Lung (tissue), 12 donors: Measurements from ENCODE around the gene NPAS3. TPM values are rescaled to one million over a fixed set of nuclear protein-coding genes. Genes with fewer than 3 reads are reported as not detected.

Experiments
- ATAC-seq: fragments of 200-7000 bp; cut with Tn5 transposase; one replicate; pipeline ENCODE4 v1.9.1; 2020; ENCODE audit warnings: moderate number of reproducible peaks; ENCODE audit not compliant: insufficient read depth, low FRiP score
- DNase-seq, 3 donors: peaks; one replicate each; pipeline ENCODE4 v3.0.0-alpha.2; 2013 to 2017
- H3K27ac ChIP-seq, 2 donors: one replicate each; pipeline ENCODE4 v1.5.1; 2013; ENCODE audit warnings: mild to moderate bottlenecking in 2 of 2, moderate library complexity in 2 of 2, control low read depth in 1 of 2, inconsistent platforms in 1 of 2, low read depth in 1 of 2, low read length in 1 of 2
- H3K27me3 ChIP-seq, 3 donors: one replicate each; pipeline ENCODE4 v1.5.1; 2013; ENCODE audit warnings: low read length in 2 of 3; ENCODE audit not compliant: control insufficient read depth in 3 of 3, insufficient read depth in 3 of 3
- H3K36me3 ChIP-seq, 4 donors: one replicate each; pipeline ENCODE4 v1.5.1; 2013; ENCODE audit warnings: low read length in 4 of 4, mild to moderate bottlenecking in 1 of 4, moderate library complexity in 1 of 4; ENCODE audit not compliant: control insufficient read depth in 4 of 4, insufficient read depth in 4 of 4
- H3K4me1 ChIP-seq, 5 donors: one replicate each; pipeline ENCODE4 v1.5.1; 2013; ENCODE audit warnings: low read length in 5 of 5, mild to moderate bottlenecking in 2 of 5, moderate library complexity in 1 of 5; ENCODE audit not compliant: control insufficient read depth in 5 of 5, insufficient read depth in 5 of 5
- H3K4me3 ChIP-seq: one replicate; pipeline ENCODE4 v1.5.1; 2013; ENCODE audit warnings: mild to moderate bottlenecking, control low read depth, moderate library complexity
- H3K9ac ChIP-seq, 2 donors: one replicate each; pipeline ENCODE4 v1.5.1; 2013; ENCODE audit warnings: low read length in 2 of 2, control low read depth in 1 of 2; ENCODE audit not compliant: insufficient read depth in 1 of 2
- H3K9me3 ChIP-seq, 4 donors: one replicate each; pipeline ENCODE4 v1.5.1; 2013; ENCODE audit warnings: low read length in 3 of 4, mild to moderate bottlenecking in 1 of 4, moderate library complexity in 1 of 4; ENCODE audit not compliant: control insufficient read depth in 4 of 4, insufficient read depth in 3 of 4
- CTCF ChIP-seq: IDR thresholded peaks from 2 replicates; pipeline ENCODE4 v1.5.1; 2012; ENCODE audit warnings: mild to moderate bottlenecking; ENCODE audit errors: control extremely low read depth, extremely low read depth
- WGBS, 2 donors: extraction: QIAGEN DNeasy Blood & Tissue Kit; methylation state at CpG; one replicate each; pipeline ENCODE4 v1.1.7; 2013; 5-methylcytosine and 5-hydroxymethylcytosine counted together
- polyA plus RNA-seq, 2 donors: library from polyadenylated mRNA; stranded (reverse); fragments of 200-250 nt; gene quantifications; one replicate each; pipeline ENCODE4 v1.2.1, GENCODE V29; 2013
- total RNA-seq, 2 donors: library from RNA; depleted of rRNA in 1 of 2; stranded (reverse); fragments of >200 nt in 1 of 2; gene quantifications; one replicate each; pipeline ENCODE4 v1.2.1, GENCODE V29; 2014 to 2021
- donor health status: control.
- donor health status: control.
- donor health status: Bipolar disorder and iron deficiency.
- donor health status: healthy.
- donor health status: DM: yes; HTN: yes; CAD: no.

Gene NPAS3
- total and polyA plus RNA-seq, 4 donors: 0.13 to 0.48 (median 0.33) TPM

GRCh38 chr14:33709283-33709682 is 770.6 kb downstream of the NPAS3 start:
- Histone ChIP-seq H3K27ac (no peak overlapping the region), H3K27me3 (peaks cover 0 to 16% (median 0%) of the 10 kb centered on the region in 3 donors), H3K4me1 (peaks cover 0 to 10% (median 2%) of the 10 kb centered on the region in 5 donors), H3K36me3 (no peaks in the 10 kb centered on the region), H3K9me3 (peaks cover 0 to 6% (median 0%) of the 10 kb centered on the region in 4 donors), H3K4me3 (no peak overlapping the region), H3K9ac (no peak overlapping the region)
- ATAC-seq (no peak), DNase-seq (no peak)
- no peak for TF ChIP-seq CTCF
- WGBS, 2 donors: 83 to 94% methylated on average over 4 of the region's 4 CpGs

GRCh38 chr14:33709711-33710110 is 771.0 kb downstream of the NPAS3 start:
- Histone ChIP-seq H3K27ac (no peak overlapping the region), H3K9me3 (peaks cover 0 to 6% (median 0%) of the 10 kb centered on the region in 4 donors), H3K4me1 (peaks cover 0 to 10% (median 2%) of the 10 kb centered on the region in 5 donors), H3K9ac (no peak overlapping the region), H3K36me3 (no peaks in the 10 kb centered on the region), H3K4me3 (no peak overlapping the region), H3K27me3 (peaks cover 0 to 15% (median 0%) of the 10 kb centered on the region in 3 donors)
- no peak for ATAC-seq
- no peak for DNase-seq
- WGBS, 2 donors: 68 to 81% methylated on average over 3 of the region's 3 CpGs
- no peak for TF ChIP-seq CTCF

GRCh38 chr14:33710273-33710672 is 771.6 kb downstream of the NPAS3 start:
- 59 to 80% methylated on average over 7 of the region's 7 CpGs for WGBS, 2 donors
- no peak overlapping the region for H3K9ac ChIP-seq
- peaks cover 0 to 10% (median 0%) of the 10 kb centered on the region in 3 donors for H3K27me3 ChIP-seq
- DNase-seq (peak in 2 of 3 donors; percentile 13 to 22), ATAC-seq (no peak)
- peaks cover 0 to 6% (median 0%) of the 10 kb centered on the region in 4 donors for H3K9me3 ChIP-seq
- no peak overlapping the region for H3K27ac ChIP-seq
- no peak overlapping the region for H3K4me3 ChIP-seq
- peaks cover 0 to 10% (median 2%) of the 10 kb centered on the region in 5 donors for H3K4me1 ChIP-seq
- H3K36me3 ChIP-seq: no peaks in the 10 kb centered on the region
- no peak for TF ChIP-seq CTCF

GRCh38 chr14:33711194-33711593 is 772.5 kb downstream of the NPAS3 start:
- peaks cover 0 to 10% (median 2%) of the 10 kb centered on the region in 5 donors for H3K4me1 ChIP-seq
- H3K27me3 ChIP-seq: peaks cover 0 to 10% (median 0%) of the 10 kb centered on the region in 3 donors
- no peak overlapping the region for H3K9ac ChIP-seq
- ATAC-seq (no peak), DNase-seq (no peak)
- WGBS, 2 donors: 73 to 88% methylated on average over 11 of the region's 11 CpGs
- peaks cover 0 to 6% (median 0%) of the 10 kb centered on the region in 4 donors for H3K9me3 ChIP-seq
- no peak for TF ChIP-seq CTCF
- no peak overlapping the region for H3K4me3 ChIP-seq
- H3K27ac ChIP-seq: no peak overlapping the region
- no peaks in the 10 kb centered on the region for H3K36me3 ChIP-seq
